K562 (cell line): ENCODE measurements around the gene MYLK4. TPM values are rescaled to one million over a fixed set of nuclear protein-coding genes. Genes with fewer than 3 reads are reported as not detected.

ENCODE experiments used
- ATF1 ChIP-seq, 2 experiments: fragments of 450-650 bp in 1 of 2; IDR thresholded peaks; 2 replicates each; pipeline ENCODE4 v1.6.1; 2016; ENCODE audit warnings: missing compliant biosample characterization in 1 of 2, missing genetic modification characterization in 1 of 2
- CHD4 ChIP-seq: fragments of 200-600 bp; sonication (generic); IDR thresholded peaks from 3 replicates; pipeline ENCODE4 v1.6.1; 2012; ENCODE audit warnings: low read depth, mild to moderate bottlenecking, mixed read lengths, low read length, inconsistent platforms; ENCODE audit not compliant: insufficient read depth, insufficient replicate concordance, poor library complexity, severe bottlenecking
- CREB1 ChIP-seq, 2 experiments: sonication (generic) in 1 of 2; formaldehyde crosslinking in 1 of 2; IDR thresholded peaks; 2 replicates each; pipeline versions ENCODE4 v1.6.1 to v1.8.0; 2012 to 2022; ENCODE audit warnings: inconsistent platforms in 1 of 2, mild to moderate bottlenecking in 1 of 2, missing genetic modification reagents in 1 of 2, moderate library complexity in 1 of 2
- CREM ChIP-seq: IDR thresholded peaks from 2 replicates; pipeline ENCODE4 v1.6.1; 2014; ENCODE audit warnings: antibody characterized with exemption, low read depth
- FOS ChIP-seq: IDR thresholded peaks from 3 replicates; pipeline ENCODE4 v1.6.1; 2011; ENCODE audit not compliant: insufficient read length; ENCODE audit errors: extremely low read depth
- FOXK2 ChIP-seq, 2 experiments: fragments of 450-650 bp; IDR thresholded peaks in 1 of 2; conservative IDR thresholded peaks in 1 of 2; 2 replicates each; pipeline ENCODE4 v1.6.1; 2016; ENCODE audit warnings: low read depth in 2 of 2, mild to moderate bottlenecking in 1 of 2
- MYC ChIP-seq, 2 experiments: fragments of 250-450 bp in 1 of 2; sonication (Bioruptor Pico) in 1 of 2; IDR thresholded peaks; 2 replicates each; pipeline versions ENCODE4 v1.5.1 to v1.6.1; 2012 to 2021; ENCODE audit warnings: low read depth in 2 of 2, borderline replicate concordance in 1 of 2, improper control_type of control experiment in 1 of 2, low read length in 1 of 2, mild to moderate bottlenecking in 1 of 2, moderate library complexity in 1 of 2
- NFATC3 ChIP-seq: fragments of 450-650 bp; IDR thresholded peaks from 2 replicates; pipeline ENCODE4 v1.6.1; 2017; ENCODE audit warnings: mild to moderate bottlenecking
- PHF8 ChIP-seq: fragments of 200-600 bp; sonication (generic); IDR thresholded peaks from 2 replicates; pipeline ENCODE4 v1.6.1; 2012; ENCODE audit warnings: mixed run types, mild to moderate bottlenecking, inconsistent platforms, low read length, moderate library complexity, borderline replicate concordance
- ZNF134 ChIP-seq: fragments of 250-450 bp; sonication (Bioruptor Pico); conservative IDR thresholded peaks from 2 replicates; pipeline ENCODE4 v1.4.0; 2020
- ZNF174 ChIP-seq: fragments of 250-450 bp; sonication (Bioruptor Pico); IDR thresholded peaks from 2 replicates; pipeline ENCODE4 v1.4.0; 2020; ENCODE audit warnings: mild to moderate bottlenecking
- ZNF696 ChIP-seq: fragments of 250-450 bp; sonication (Bioruptor Pico); conservative IDR thresholded peaks from 2 replicates; pipeline ENCODE4 v1.4.0; 2020; ENCODE audit warnings: mild to moderate bottlenecking, moderate library complexity
- polyA plus RNA-seq, 8 experiments: library from polyadenylated mRNA; depleted of rRNA in 4 of 8; stranded (reverse) in 5 of 8; unstranded in 3 of 8; fragments of >200 nt; fragmentation: Nextera tagmentation in 2 of 8; fragmentation: Illumina TruSeq in 1 of 8; extraction: Ambion mirVana in 2 of 8; extraction: Trizol in 1 of 8; gene quantifications; 2 replicates each; pipeline versions ENCODE4 v1.2.1 to v1.2.3, GENCODE V29; 2011 to 2014; ENCODE audit warnings: inconsistent platforms in 1 of 8, missing spikeins in 1 of 8
- total RNA-seq, 7 experiments: library from RNA; depleted of rRNA in 6 of 7; stranded (reverse); fragments of >200 nt in 6 of 7; fragmentation: Illumina TruSeq in 2 of 7; extraction: Trizol in 2 of 7; gene quantifications; 2 replicates each; pipeline versions ENCODE4 v1.2.1 to v1.2.3, GENCODE V29; 2011 to 2021; ENCODE audit warnings: low replicate concordance in 1 of 7
- TF ChIP-seq, protein P1 (sequence below): fragments of 450-650 bp; IDR thresholded peaks from 2 replicates; pipeline ENCODE4 v1.6.1; 2017; ENCODE audit warnings: antibody characterized with exemption, mild to moderate bottlenecking
- TF ChIP-seq, protein P2 (sequence below), 2 experiments: fragments of 450-650 bp in 1 of 2; sonication (generic) in 1 of 2; formaldehyde crosslinking in 1 of 2; IDR thresholded peaks in 1 of 2; conservative IDR thresholded peaks in 1 of 2; 2 replicates each; pipeline versions ENCODE4 v1.6.1 to v1.8.1; 2016 to 2023; ENCODE audit warnings: mild to moderate bottlenecking in 2 of 2, moderate library complexity in 2 of 2, inconsistent platforms in 1 of 2, missing genetic modification reagents in 1 of 2

The MYLK4 gene
- total and polyA plus RNA-seq, 9 of the 15 experiments (the other 6 are each of a cell fraction or from before 2014, with no cell fraction given): 0.01 to 0.15 (median 0.06) TPM

DNA sequence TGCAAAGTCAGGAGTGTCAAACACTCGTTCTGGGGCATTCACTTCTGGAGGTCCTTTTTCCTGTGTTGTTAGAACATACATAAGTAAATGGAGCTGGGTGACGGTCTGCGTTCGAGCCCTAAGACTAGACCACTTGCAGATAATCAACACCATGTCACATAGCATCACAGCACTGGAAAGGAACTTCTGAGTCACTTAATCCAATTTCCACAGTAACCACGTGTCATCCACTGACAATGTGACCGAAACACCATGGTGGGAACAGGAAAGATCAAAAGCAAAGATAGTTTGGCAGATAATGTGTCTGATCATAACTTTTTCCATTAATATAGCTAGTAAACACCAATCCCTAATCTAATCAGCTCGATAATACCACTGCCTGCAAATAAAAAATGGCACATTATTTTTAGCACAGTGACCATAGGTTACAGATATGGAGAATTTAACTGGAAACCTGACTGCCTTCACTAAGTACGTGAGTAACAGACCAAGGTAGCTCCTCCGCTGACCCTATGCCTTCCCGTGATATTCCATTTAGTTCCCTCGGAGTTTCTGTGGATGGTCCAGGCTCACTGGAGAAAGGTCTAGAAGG is 49.3 kb upstream of the MYLK4 start (continued):
- TF ChIP-seq, protein P1, sequence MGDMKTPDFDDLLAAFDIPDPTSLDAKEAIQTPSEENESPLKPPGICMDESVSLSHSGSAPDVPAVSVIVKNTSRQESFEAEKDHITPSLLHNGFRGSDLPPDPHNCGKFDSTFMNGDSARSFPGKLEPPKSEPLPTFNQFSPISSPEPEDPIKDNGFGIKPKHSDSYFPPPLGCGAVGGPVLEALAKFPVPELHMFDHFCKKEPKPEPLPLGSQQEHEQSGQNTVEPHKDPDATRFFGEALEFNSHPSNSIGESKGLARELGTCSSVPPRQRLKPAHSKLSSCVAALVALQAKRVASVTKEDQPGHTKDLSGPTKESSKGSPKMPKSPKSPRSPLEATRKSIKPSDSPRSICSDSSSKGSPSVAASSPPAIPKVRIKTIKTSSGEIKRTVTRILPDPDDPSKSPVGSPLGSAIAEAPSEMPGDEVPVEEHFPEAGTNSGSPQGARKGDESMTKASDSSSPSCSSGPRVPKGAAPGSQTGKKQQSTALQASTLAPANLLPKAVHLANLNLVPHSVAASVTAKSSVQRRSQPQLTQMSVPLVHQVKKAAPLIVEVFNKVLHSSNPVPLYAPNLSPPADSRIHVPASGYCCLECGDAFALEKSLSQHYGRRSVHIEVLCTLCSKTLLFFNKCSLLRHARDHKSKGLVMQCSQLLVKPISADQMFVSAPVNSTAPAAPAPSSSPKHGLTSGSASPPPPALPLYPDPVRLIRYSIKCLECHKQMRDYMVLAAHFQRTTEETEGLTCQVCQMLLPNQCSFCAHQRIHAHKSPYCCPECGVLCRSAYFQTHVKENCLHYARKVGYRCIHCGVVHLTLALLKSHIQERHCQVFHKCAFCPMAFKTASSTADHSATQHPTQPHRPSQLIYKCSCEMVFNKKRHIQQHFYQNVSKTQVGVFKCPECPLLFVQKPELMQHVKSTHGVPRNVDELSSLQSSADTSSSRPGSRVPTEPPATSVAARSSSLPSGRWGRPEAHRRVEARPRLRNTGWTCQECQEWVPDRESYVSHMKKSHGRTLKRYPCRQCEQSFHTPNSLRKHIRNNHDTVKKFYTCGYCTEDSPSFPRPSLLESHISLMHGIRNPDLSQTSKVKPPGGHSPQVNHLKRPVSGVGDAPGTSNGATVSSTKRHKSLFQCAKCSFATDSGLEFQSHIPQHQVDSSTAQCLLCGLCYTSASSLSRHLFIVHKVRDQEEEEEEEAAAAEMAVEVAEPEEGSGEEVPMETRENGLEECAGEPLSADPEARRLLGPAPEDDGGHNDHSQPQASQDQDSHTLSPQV: peak; percentile 36; the same call in 1 of the 2 replicates
- peak; percentile 25 to 50; a peak in 1 of 4 replicates for TF ChIP-seq FOXK2 (conservative IDR thresholded peaks at IDR 0.05 in 1 of 2, IDR thresholded peaks at IDR 0.05 in 1 of 2; ENCODE audit: low read depth in 2 of 2)
- peak; percentile 95 for TF ChIP-seq NFATC3
- no peak for TF ChIP-seq ZNF174 (CRISPR knock-in tag)
- TF ChIP-seq ZNF696 (CRISPR knock-in tag): no peak
- no peak for TF ChIP-seq CREM
- no peak for TF ChIP-seq PHF8
- TF ChIP-seq FOS: peak; percentile 23
- TF ChIP-seq, protein P2, sequence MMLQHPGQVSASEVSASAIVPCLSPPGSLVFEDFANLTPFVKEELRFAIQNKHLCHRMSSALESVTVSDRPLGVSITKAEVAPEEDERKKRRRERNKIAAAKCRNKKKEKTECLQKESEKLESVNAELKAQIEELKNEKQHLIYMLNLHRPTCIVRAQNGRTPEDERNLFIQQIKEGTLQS (IDR thresholded peaks at IDR 0.05): peak; percentile 74
- TF ChIP-seq, protein P2 (CRISPR knock-in tag; conservative IDR thresholded peaks at IDR 0.05): no peak
- TF ChIP-seq MYC (IDR thresholded peaks at IDR 0.05; ENCODE audit: low read depth, low read length): peak; percentile 51; the same call in 1 of the 2 replicates
- no peak for TF ChIP-seq MYC (CRISPR knock-in tag; IDR thresholded peaks at IDR 0.05; ENCODE audit: borderline replicate concordance, low read depth)
- no peak for TF ChIP-seq ZNF134
- TF ChIP-seq CHD4: no peak
- TF ChIP-seq CREB1 (IDR thresholded peaks at IDR 0.05): no peak
- TF ChIP-seq CREB1 (CRISPR knock-in tag; IDR thresholded peaks at IDR 0.05): peak; percentile 36; the same call in 1 of the 2 replicates
- no peak for TF ChIP-seq ATF1 (CRISPR knock-in tag; IDR thresholded peaks at IDR 0.05)
- TF ChIP-seq ATF1 (tag; IDR thresholded peaks at IDR 0.05): peak; percentile 26; the same call in 1 of the 2 replicates
